Liver (tissue), 3 donors: Measurements from ENCODE around the gene B3GALNT1.

ENCODE experiments used
- CTCF ChIP-seq: fragments of 150-350 bp; IDR thresholded peaks from 2 replicates; pipeline ENCODE4 v1.5.1; 2017; ENCODE audit warnings: improper control_type of control experiment, low read depth, low read length; ENCODE audit not compliant: missing input control
- FOXA1 ChIP-seq: IDR thresholded peaks from 2 replicates; pipeline ENCODE4 v1.6.1; 2016; ENCODE audit warnings: antibody characterized with exemption
- GABPA ChIP-seq, 2 donors: IDR thresholded peaks in 1 of 2; conservative IDR thresholded peaks in 1 of 2; 2 replicates each; pipeline ENCODE4 v1.6.1; 2016; ENCODE audit warnings: antibody characterized with exemption in 2 of 2, mild to moderate bottlenecking in 1 of 2, moderate library complexity in 1 of 2
- HNF4A ChIP-seq, 2 donors: conservative IDR thresholded peaks; 2 replicates each; pipeline ENCODE4 v1.6.1; 2016; ENCODE audit warnings: antibody characterized with exemption in 2 of 2, mild to moderate bottlenecking in 2 of 2
- JUND ChIP-seq, 2 donors: IDR thresholded peaks; 2 replicates each; pipeline ENCODE4 v1.6.1; 2016; ENCODE audit warnings: antibody characterized with exemption in 2 of 2
- MAX ChIP-seq: IDR thresholded peaks from 2 replicates; pipeline ENCODE4 v1.6.1; 2016; ENCODE audit warnings: antibody characterized with exemption
- REST ChIP-seq: IDR thresholded peaks from 2 replicates; pipeline ENCODE4 v1.6.1; 2016; ENCODE audit warnings: antibody characterized with exemption, mild to moderate bottlenecking
- TAF1 ChIP-seq: conservative IDR thresholded peaks from 2 replicates; pipeline ENCODE4 v1.6.1; 2016; ENCODE audit warnings: antibody characterized with exemption, mild to moderate bottlenecking
- ZBTB33 ChIP-seq: IDR thresholded peaks from 2 replicates; pipeline ENCODE4 v1.6.1; 2016; ENCODE audit warnings: antibody characterized with exemption
- donor health status: healthy.
- donor health status: healthy.

- no peak for TF ChIP-seq CTCF
- TF ChIP-seq GABPA (IDR thresholded peaks at IDR 0.05 in 1 of 2, conservative IDR thresholded peaks at IDR 0.05 in 1 of 2), result no peak
- no peak for TF ChIP-seq FOXA1
- TF ChIP-seq REST, result no peak
- TF ChIP-seq ZBTB33, result no peak
- peak in 1 of 2 donors; percentile 11 for TF ChIP-seq JUND (IDR thresholded peaks at IDR 0.05)
- TF ChIP-seq MAX, result no peak
- no peak for TF ChIP-seq TAF1
- TF ChIP-seq HNF4A (conservative IDR thresholded peaks at IDR 0.05), result no peak
Measured at GRCh38 chr3:161069511-161070251, 35.5 kb downstream of the B3GALNT1 start.
